ENCODE measurements around the gene RIMKLA. TPM values are rescaled to one million over a fixed set of nuclear protein-coding genes. Genes with fewer than 3 reads are reported as not detected.

The RIMKLA gene
- total and polyA plus RNA-seq, 2 of the 13 experiments (the other 11 are each of a cell fraction or from before 2014, with no cell fraction given) = 2.5 to 3.8 TPM

DNA sequence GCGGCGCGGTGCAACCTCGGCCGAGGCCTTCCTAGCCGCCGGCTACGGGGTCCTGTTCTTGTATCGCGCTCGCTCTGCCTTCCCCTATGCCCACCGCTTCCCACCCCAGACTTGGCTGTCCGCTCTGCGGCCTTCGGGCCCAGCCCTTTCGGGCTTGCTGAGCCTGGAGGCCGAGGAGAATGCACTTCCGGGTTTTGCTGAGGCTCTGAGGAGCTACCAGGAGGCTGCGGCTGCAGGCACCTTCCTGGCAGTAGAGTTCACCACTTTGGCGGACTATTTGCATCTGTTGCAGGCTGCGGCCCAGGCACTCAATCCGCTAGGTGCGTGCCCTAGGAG lies 76.1 kb downstream of the RIMKLA start (continued):
- TF ChIP-seq, protein P1, sequence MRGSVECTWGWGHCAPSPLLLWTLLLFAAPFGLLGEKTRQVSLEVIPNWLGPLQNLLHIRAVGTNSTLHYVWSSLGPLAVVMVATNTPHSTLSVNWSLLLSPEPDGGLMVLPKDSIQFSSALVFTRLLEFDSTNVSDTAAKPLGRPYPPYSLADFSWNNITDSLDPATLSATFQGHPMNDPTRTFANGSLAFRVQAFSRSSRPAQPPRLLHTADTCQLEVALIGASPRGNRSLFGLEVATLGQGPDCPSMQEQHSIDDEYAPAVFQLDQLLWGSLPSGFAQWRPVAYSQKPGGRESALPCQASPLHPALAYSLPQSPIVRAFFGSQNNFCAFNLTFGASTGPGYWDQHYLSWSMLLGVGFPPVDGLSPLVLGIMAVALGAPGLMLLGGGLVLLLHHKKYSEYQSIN (CRISPR knock-in tag; IDR thresholded peaks at IDR 0.05; ENCODE audit: borderline replicate concordance) = no peak
- TF ChIP-seq HES4 (CRISPR knock-in tag; IDR thresholded peaks at IDR 0.05; ENCODE audit: borderline replicate concordance) = no peak; the same call in 1 of the 2 replicates
- TF ChIP-seq NAIF1 (CRISPR knock-in tag; IDR thresholded peaks at IDR 0.05; ENCODE audit: borderline replicate concordance) = no peak
- TF ChIP-seq ZNF567 (CRISPR knock-in tag; IDR thresholded peaks at IDR 0.05; ENCODE audit: borderline replicate concordance) = no peak
- TF ChIP-seq SNAI1 (CRISPR knock-in tag; IDR thresholded peaks at IDR 0.05; ENCODE audit: borderline replicate concordance) = no peak
- TF ChIP-seq, protein P2, sequence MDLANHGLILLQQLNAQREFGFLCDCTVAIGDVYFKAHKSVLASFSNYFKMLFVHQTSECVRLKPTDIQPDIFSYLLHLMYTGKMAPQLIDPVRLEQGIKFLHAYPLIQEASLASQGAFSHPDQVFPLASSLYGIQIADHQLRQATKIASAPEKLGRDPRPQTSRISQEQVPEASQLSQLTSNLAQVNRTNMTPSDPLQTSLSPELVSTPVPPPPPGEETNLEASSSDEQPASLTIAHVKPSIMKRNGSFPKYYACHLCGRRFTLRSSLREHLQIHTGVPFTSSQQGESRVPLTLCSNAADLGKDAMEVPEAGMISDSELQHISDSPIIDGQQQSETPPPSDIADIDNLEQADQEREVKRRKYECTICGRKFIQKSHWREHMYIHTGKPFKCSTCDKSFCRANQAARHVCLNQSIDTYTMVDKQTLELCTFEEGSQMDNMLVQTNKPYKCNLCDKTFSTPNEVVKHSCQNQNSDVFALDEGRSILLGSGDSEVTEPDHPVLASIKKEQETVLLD (CRISPR knock-in tag; IDR thresholded peaks at IDR 0.05; ENCODE audit: low read depth) = no peak
- TF ChIP-seq HNF4A (CRISPR knock-in tag; IDR thresholded peaks at IDR 0.05) = no peak
- TF ChIP-seq, protein P3, sequence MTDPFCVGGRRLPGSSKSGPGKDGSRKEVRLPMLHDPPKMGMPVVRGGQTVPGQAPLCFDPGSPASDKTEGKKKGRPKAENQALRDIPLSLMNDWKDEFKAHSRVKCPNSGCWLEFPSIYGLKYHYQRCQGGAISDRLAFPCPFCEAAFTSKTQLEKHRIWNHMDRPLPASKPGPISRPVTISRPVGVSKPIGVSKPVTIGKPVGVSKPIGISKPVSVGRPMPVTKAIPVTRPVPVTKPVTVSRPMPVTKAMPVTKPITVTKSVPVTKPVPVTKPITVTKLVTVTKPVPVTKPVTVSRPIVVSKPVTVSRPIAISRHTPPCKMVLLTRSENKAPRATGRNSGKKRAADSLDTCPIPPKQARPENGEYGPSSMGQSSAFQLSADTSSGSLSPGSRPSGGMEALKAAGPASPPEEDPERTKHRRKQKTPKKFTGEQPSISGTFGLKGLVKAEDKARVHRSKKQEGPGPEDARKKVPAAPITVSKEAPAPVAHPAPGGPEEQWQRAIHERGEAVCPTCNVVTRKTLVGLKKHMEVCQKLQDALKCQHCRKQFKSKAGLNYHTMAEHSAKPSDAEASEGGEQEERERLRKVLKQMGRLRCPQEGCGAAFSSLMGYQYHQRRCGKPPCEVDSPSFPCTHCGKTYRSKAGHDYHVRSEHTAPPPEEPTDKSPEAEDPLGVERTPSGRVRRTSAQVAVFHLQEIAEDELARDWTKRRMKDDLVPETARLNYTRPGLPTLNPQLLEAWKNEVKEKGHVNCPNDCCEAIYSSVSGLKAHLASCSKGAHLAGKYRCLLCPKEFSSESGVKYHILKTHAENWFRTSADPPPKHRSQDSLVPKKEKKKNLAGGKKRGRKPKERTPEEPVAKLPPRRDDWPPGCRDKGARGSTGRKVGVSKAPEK (CRISPR knock-in tag; IDR thresholded peaks at IDR 0.05; ENCODE audit: borderline replicate concordance) = no peak
- no peak for TF ChIP-seq TRIM22 (IDR thresholded peaks at IDR 0.05)
- no peak for TF ChIP-seq NFE2L2 (IDR thresholded peaks at IDR 0.05; ENCODE audit: low read length)
- no peak for TF ChIP-seq MATR3 (CRISPR knock-in tag; IDR thresholded peaks at IDR 0.05)
- no peak for TF ChIP-seq JUND (CRISPR knock-in tag; IDR thresholded peaks at IDR 0.05)
- TF ChIP-seq ZNF777 (CRISPR knock-in tag; IDR thresholded peaks at IDR 0.05) = no peak

All from HepG2 (cell line).